Stomach (tissue), 4 donors: Measurements from ENCODE around the gene STIM1.

Source experiments
- CTCF ChIP-seq, 7 experiments: fragments of 450-650 bp in 4 of 7; fragments of 200-600 bp in 3 of 7; sonication (generic) in 3 of 7; IDR thresholded peaks; one replicate each; pipeline ENCODE4 v1.5.1; 2016 to 2019; ENCODE audit warnings: antibody characterized with exemption in 7 of 7, control low read depth in 2 of 7, mild to moderate bottlenecking in 1 of 7
- POLR2A ChIP-seq, 4 donors: fragments of 450-650 bp; IDR thresholded peaks; one replicate each; pipeline ENCODE4 v1.6.1; 2016; ENCODE audit warnings: antibody characterized with exemption in 4 of 4, control low read depth in 2 of 4, mild to moderate bottlenecking in 1 of 4, moderate library complexity in 1 of 4

- TF ChIP-seq CTCF (IDR thresholded peaks at IDR 0.05) (no peak), POLR2A (IDR thresholded peaks at IDR 0.05) (no peak)
Observed at GRCh38 chr11:3879967-3880542, 24.6 kb downstream of the STIM1 start.
